Skin of body (tissue), 2 donors: ENCODE results near the gene SRRM3. TPM values are rescaled to one million over a fixed set of nuclear protein-coding genes. Genes with fewer than 3 reads are reported as not detected.
"Not testable (repeated sequence)": the region's sequence is repeated elsewhere in the genome, so short reads cannot be mapped to it uniquely, and the experiment has no call there.

Source experiments
- DNase-seq: peaks from one replicate; lab custom pipeline; 2025; lab: John Stamatoyannopoulos, UW
- total RNA-seq: library from RNA; depleted of rRNA; stranded (reverse); fragments of >200 nt; gene quantifications from one replicate; pipeline ENCODE4 v1.2.3, GENCODE V29; 2014

SRRM3 gene
- total RNA-seq, 1 donor from 2014 or later = 0.99 TPM

DNA sequence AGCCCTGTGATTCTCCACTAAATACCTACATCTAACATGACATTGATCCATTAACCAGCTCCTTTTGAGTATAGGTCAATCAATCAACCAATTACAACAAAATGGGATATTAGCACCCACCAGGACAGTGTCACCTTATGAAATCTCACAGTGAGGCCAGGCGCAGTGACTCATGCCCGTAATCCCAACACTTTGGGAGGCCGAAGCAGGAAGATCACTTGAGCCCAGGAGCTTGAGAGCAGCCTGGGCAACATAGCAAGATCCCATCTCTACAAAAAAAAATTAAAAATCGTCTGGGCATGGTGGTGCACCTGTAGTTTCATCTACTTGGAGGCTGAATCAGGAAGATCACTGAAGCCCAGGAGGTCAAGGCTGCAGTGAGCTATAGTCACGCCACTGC is 28.5 kb downstream of the SRRM3 start:
- no peak for DNase-seq

DNA sequence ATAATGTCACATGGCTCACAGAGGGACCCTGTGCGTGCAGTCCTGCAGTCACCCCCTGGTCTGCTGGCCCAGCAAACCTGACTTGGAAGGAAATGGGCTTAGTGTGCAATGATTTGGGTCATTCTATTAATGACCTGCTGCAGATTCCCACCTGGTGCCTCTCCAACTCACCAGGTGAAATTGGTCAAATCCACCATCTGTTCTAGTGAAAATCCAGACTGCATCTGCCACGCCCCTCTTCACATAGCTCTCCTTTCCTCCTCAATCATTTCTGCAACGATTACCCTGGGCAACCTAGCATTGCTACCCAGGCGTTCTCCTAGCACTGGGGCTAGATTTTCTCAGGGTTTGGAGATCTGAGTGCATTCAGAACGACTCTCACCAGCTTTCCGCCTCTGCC is 29.4 kb downstream of the SRRM3 start:
- no peak for DNase-seq

DNA sequence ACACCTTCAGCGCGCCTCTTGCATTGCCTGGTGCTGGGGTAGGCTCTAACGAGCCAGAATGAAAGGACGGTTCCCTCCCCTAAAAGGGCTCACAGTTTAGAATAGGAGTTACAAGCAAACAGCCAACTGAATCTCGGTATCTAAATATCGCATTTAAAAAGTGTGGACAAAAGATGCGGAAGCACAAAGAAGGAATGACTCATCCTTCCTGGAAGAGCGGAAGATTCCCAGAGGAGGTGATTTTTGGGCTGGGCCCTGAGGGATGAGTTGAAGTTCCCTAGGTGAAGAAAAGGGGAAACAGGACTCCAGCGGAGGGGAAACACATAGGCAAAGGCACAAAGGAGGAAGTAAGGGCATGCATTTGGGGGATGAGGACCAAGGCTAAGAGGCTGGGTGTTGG is 29.9 kb downstream of the SRRM3 start:
- no peak for DNase-seq

DNA sequence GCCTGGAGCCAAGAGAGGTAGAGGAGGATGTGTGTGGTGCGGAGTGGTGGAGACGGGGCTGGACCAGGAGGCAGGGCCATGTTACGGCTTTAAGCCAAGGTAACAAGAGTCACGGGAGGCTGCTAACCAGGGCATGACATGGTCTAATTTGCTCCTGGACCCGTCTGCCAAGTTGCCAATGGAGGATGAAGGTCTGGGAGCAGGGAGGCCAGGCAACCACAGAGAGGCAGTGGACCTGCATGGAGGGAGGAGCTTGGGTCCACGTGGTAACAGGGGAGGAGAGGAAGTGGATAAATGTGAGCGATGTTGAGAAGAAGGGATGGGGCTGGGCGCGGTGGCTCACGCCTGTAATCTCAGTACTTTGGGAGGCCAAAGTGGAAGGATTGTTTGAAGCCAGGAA is 31.0 kb downstream of the SRRM3 start:
- DNase-seq = no peak

DNA sequence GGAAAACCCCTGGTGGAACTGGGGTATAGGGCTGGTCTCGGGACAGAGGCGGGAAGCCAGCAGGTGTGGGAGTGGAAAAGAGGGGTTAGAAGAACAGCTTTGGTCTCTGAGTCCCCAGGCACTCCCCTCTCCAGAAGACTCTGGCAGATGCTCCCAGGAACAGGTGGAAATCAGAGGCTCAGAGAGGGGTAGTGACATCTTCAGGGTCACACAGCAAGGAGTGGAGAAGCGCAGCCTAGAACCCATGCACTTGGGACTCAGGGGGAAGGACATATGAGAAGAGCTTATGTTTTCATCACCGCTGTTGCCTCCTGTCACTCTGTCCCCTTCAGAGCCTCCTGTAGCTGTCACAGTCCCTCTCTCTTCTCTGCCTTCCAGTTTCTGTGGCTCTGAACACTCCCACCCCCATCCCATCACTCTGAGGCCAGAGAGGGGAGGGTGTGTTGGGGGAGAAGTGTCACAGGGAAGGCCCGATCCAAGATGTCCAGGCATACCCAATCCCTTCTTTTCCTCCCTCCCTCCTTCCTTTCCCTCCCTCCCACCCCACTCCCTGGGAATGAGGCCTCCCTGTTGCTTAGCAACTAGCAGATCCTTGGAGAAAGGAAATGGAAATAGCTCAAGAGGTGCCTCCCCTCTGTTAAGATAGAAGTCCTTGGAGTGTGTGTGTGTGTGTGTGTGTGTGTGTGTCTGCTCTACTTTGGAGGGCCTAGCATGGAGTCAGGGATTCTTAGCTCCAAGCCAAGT is 32.0 kb downstream of the SRRM3 start:
- no peak for DNase-seq

DNA sequence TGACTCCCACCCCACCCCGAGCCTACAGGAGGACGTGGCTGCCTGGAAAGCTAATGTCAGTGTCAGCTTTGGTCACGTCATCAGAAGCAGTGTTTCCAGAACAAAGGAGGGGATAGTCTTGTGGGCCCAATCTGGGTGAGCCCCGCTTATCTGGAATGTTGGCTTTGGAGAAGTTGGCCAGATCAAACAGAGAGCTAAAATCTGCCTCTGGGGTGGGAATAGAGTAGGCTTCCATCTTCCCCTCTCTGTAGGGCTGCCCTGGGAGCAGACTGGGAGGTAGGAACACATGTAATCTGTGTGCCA is 32.5 kb downstream of the SRRM3 start:
- DNase-seq = no peak

DNA sequence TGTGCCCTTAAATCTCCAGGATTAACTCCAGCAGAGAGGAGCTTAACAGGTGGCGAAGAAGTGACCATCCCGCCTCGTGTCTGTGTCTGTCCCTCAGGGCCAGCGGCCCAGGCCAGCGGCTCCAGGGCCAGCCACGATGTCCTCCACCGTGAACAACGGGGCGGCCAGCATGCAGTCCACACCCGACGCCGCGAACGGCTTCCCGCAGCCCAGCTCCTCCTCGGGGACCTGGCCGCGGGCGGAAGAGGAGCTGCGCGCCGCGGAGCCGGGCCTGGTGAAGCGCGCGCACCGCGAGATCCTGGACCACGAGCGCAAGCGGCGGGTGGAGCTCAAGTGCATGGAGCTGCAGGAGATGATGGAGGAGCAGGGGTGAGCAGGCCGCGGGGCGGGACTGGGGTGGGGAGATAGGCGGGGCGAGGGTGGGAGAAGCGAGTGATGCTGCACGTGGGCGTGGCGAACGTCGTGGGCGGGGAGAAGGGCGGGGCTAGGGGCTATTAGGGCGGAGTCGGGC is 33.3 kb downstream of the SRRM3 start:
- DNase-seq = no peak

DNA sequence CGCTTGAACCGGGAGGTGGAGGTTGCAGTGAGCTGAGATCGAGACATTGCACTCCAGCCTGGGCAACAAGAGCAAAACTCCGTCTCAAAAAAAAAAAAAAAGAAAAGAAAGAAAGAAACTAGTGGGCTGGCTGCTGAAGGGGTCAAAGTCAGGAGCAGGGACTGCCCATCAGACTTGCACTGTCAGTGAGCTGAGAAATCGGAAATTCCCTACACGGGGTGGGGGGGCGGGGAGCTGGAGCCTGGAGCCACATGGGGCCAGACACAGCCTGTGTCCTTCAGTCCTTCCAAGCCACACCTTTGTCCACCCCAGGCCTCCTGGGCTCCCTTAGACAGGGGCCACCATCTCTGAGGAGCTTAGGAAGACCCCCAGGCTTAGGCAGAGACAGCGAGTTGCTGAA is 34.5 kb downstream of the SRRM3 start:
- no peak for DNase-seq

DNA sequence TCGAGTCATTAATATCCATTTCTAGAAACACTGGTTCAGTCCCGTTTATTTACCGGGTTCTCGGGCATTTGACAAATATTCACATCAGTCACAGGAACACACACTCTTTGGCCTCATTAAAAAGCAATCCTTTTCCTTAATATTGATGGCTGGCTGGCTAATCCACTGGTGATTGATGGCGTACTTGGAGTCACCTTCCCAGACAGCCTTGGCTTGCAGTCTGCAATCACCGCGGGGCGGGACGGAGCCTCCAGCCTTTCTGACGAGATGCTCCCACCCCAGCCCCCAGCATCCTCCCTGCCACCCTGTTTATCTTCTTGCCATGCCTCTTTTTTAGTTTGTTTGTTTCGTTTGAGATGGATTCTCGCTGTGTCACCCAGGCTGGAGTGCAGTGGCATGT is 36.6 kb downstream of the SRRM3 start:
- no peak for DNase-seq

DNA sequence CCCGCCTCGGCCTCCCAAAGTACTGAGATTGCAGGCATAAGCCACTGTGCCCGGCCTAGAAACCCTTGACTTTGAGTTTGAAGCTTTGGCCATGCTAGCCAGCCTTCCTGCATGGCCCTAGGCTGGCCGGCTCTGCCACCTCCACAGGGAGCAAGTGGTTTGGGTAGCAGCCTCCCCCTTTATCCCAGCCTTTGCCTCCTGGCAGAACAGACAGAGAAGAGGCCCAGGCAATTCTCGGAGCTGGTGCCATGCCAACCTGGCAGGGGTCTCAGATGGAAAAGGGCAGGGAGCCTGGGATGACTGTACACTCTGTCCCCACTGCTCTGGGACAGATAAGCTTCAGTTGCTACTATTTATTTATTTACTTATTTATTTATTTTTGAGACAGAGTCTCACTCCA is 39.4 kb downstream of the SRRM3 start:
- DNase-seq = no peak

DNA sequence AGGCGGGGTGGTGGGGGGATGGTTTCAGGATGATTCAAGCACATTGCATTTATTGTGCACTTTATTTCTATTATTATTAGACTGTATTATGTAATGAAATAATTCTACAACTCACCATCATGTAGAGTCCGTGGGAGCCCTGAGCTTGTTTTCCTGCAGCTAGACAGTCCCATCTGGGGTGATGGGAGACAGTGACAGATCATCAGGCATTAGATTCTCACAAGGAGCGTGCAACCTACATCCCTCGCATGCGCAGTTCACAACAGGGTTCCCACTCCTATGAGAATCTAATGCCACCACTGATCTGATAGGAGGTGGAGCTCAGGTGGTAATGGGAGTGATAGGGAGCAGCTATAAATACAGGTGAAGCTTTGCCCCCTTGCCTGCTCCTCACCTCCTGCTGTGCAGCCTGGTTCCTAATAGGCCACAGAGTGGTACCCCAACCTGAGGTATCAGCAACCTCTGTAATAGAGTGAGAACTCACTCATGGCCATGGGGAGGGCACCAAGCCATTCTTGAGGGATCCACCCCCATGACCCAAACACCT is 40.9 kb downstream of the SRRM3 start:
- not testable (repeated sequence) for DNase-seq

DNA sequence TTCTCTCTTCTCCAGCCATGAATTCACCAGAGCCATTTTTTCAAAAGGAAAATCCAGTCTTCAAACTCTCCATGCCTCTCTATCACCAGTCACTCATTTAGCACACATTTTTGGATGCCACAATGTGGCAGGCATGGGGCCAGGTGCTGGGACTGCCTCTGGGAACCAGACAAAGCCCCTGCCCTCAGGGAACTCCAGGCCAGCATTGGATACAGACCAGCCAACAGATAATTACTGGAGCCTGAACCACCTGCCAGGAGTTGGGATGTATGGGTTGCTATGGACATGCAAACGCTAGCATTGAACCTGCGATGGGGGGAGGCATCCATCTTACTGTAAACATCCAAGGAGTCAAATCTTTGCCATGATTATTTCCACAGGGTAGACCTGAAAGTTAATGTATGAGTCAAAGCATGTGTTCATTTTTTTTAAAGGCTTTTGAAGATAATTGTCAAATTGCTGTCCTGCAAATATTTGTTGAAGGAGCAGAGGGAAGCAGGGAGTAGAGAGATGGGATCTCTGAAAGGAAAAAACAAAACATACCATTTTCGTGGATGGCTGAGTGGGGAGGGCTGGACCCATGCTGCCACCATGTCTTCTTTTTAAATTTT is 43.2 kb downstream of the SRRM3 start:
- no peak for DNase-seq

DNA sequence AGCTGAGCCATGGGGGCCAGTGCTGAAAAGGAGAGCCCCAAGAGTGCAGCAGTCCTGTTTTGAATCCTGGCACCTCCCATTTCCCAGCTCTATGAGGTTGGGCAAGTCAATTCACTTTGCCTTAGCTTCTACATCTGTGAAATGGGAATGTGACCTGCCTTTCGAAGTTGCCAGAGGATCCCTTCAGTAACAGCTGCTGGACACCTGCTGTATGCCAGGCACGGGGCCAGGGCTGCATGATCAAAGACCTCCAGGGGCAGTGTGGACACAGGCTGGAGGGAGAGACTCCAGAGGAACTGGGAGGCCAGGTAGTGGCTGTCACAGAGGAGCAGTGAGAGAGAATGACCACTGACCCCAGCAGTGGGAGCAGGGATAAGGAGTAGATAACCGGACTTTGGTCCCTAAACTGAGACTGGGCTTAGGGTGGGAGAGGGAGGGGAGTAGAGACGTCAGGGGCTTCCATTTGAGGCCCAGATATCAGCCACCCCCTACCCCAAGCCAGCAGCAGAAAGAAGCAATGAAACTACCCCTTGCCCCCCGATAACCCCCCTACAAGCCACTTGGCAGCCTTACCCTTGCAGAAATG is 45.2 kb downstream of the SRRM3 start:
- no peak for DNase-seq

DNA sequence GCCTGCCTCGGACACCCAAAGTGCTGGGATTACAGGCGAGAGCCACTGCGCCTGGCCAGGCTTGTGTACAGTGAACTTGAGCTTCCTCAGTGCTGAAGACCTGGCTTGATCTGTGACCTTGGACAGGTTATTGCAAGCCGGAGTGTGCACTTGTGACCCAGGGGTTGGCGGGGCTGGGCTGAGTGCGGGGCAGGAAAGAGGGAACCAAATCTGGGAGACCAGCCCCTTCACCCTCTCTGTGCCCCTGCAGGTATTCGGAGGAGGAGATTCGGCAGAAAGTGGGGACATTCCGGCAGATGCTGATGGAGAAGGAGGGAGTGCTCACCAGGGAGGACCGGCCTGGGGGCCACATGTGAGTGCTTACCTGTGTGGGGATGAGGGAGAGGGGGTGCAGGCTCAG is 46.2 kb downstream of the SRRM3 start:
- no peak for DNase-seq

DNA sequence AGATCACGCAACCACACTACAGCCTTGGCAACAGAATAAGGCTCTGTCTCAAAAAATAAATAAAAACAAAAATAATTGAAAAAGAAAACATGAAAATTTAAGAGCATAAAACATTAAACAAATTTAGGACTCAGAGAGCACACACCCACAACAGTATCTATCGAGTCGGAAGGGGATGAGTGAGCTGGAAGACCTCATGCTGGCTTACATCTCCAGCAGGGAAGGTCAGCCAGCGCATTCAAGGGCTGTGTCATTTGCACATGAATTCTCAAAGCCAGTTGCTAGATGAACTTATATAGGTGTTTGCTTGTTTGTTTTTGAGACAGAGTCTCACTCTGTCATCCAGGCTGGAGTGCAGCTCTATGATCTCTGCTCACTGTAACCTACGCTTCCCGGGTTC is 50.3 kb downstream of the SRRM3 start:
- no peak for DNase-seq

DNA sequence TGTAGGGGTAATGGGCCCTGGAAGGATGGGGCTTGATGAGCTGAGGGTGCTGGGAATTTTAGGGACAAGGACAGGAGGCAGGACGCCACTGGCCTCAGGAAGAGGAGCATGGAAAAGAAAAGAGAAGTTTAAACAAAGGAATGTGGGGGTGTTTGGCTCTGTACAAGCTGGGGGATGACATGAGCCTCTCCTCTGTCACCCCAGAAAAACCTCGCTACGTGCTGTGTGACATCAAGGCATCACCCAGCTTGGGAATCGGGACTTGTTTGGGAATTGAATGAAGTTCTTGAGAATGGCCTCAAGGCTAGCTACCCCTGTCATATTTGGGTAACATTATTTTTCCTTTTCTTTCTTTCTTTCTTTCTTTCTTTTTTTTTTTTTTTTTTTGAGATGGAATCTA is 53.1 kb downstream of the SRRM3 start:
- DNase-seq = no peak

DNA sequence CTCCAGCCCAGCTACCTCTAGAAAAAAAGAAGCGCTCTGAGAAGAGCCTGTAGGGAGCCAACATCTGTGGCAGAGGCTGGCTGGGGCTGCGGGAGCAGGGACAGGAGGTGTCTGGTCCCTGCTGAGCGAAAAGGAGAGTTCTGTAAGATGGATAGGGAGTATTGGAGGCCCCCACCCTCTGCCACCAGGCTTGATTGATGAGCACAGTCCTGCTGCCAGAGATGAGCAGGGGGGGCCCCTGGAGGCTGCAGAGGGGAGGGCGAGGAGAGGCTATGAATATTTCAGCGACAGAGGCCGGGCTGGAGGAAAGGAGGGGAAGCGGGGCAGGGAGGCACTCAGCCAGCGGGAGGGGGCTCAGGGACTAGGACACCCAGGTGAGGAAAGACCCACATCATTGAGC is 56.3 kb downstream of the SRRM3 start:
- DNase-seq = no peak

DNA sequence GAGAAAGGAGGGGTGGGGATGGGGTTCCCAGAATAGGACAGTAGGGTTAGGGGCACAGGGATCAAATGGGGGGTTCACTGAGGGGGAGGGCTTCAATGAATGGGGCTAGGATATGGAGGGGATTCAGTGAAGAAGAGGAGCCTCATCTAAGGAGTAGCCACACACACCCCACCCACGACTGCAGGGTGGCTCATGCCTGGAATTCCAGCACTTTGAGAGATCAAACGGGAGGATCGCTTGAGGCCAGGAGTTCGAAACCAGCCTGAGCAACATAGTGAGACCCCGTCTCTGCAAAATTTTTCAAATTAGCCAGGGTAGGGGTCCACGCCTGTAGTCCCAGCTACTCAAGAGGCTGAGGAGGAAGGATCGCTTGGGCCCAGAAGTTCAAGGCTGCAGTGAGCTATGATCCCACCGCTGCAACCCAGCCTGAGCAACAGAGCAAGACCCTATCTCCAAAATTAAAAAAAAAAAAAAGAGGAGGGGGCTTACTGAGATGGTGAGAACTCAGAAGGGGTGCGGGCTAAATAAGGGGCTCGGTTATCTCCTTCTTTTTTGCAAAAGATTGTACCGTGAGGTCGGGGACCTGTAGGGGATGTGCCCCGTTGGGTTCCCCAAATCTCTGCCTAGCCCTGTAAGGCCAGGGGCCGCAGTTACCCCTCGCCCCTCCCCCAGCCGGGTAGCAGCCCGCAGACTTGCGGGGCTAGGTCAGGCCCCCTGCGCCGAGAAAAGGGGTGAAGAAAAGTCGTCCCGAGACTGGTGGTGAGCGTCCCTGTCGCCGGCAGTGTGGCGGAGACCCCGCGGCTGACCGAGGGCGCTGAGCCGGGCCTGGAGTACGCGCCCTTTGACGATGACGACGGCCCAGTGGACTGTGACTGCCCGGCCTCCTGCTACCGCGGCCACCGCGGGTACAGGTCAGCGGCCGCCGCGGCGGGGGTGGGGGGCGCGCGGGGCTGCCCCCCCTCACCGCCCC is 57.7 kb downstream of the SRRM3 start:
- DNase-seq = no peak

DNA sequence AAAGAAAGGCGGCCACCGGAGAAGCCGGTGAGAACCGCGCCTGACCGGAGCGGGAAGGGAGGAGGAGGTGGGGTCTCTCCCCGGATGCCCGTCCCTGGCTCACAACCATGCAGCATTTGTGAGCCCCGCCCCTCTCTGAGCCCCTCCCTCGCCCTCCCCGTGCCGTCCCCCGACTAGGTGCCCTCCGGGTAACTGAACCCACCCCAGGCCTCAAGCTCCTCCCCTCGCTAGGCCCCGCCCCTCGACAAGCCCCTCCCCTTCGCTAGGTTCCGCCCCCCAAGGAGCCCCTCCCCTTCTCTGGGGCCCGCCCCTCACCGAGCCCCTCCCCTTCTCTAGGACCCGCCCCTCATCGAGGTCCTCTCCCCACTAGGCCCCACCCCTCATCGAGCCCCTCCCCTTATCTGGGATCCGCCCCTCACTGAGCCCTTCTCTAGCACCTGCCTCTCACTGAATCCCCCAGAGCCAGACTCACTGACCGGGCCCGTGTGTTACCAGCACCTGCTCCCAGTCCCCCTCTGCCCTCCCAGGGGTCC is 58.5 kb downstream of the SRRM3 start:
- no peak for DNase-seq

DNA sequence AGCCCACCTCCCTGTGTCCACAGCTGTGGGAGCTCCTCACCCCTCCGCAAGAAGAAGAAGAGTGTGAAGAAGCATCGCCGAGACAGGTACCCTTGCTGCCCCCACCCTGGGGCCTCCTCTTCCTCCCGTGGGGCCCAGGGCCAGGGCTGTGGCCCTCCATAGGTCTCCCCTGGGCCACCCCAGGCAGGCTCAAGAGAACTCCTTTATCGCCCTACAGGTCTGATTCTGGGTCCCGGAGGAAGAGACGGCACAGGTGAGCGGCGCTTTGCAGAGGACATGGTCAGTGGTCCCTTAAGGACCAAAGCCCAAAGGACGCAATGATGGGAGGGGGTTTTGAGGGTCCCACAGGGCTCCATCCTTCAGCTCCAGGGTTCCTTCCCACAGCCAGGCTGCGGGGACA is 59.6 kb downstream of the SRRM3 start:
- no peak for DNase-seq

DNA sequence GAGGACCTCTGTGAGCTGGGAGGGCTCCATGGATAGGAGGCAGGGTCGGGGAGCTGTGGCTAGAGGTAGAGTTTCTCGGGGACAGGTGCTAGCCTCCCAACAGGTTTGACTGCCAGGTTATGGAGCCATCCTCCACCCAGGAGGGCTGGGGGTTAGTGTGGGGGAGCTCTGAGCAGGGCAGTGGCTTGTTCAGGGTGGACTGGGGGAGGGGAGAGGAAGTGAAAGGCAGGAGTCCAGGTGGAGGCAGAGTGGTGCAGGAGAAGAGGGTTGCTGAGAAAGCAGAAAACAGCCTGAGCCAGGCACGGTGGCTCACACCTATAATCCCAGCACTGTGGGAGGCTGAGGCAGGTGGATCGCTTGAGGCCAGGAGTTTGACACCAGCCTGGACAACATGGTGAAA is 60.2 kb downstream of the SRRM3 start:
- no peak for DNase-seq
